Subcutaneous adipose tissue (tissue), 4 donors: Measurements from ENCODE around the gene ERC1. TPM values are rescaled to one million over a fixed set of nuclear protein-coding genes. Genes with fewer than 3 reads are reported as not detected.

Experiments
- total RNA-seq, 4 donors: library from RNA; depleted of rRNA; stranded (reverse); fragments of >200 nt; gene quantifications; one replicate each; pipeline ENCODE4 v1.1.0, GENCODE V29; 2016
- TF ChIP-seq, protein P1 (sequence below): fragments of 450-650 bp; IDR thresholded peaks from one replicate; pipeline ENCODE4 v1.5.1; 2016; ENCODE audit warnings: low read depth, mild to moderate bottlenecking, control low read depth, antibody characterized with exemption, moderate library complexity

The ERC1 gene
- total RNA-seq, 4 donors from 2014 or later, result 40.3 to 71.8 (median 62.3) TPM

- TF ChIP-seq, protein P1, sequence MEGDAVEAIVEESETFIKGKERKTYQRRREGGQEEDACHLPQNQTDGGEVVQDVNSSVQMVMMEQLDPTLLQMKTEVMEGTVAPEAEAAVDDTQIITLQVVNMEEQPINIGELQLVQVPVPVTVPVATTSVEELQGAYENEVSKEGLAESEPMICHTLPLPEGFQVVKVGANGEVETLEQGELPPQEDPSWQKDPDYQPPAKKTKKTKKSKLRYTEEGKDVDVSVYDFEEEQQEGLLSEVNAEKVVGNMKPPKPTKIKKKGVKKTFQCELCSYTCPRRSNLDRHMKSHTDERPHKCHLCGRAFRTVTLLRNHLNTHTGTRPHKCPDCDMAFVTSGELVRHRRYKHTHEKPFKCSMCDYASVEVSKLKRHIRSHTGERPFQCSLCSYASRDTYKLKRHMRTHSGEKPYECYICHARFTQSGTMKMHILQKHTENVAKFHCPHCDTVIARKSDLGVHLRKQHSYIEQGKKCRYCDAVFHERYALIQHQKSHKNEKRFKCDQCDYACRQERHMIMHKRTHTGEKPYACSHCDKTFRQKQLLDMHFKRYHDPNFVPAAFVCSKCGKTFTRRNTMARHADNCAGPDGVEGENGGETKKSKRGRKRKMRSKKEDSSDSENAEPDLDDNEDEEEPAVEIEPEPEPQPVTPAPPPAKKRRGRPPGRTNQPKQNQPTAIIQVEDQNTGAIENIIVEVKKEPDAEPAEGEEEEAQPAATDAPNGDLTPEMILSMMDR, result no peak
Measured at GRCh38 chr12:1434296-1434955, 443.4 kb downstream of the ERC1 start.

DNA sequence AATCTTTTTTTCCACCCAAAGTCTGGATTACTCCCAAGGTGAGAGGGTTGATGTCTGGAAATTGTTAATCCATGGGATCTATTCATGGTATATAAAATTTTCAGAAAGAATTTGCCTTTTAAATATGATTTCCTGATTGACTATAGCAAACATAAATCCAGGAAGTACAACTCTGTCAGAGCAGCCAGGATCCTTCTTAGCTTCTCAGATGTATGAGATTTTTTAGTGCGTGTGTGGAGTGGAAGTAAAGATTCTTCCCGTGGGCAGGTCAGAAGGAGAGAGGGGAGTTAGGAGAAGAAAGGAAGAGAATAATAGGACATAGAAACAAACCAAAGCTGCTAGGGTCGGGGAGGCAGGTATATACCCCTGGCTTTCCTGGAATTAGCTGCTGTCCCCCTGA is 444.0 kb downstream of the ERC1 start:
- TF ChIP-seq, protein P1, result no peak

- TF ChIP-seq, protein P1, result no peak
Measured at GRCh38 chr12:1435456-1435855, 444.4 kb downstream of the ERC1 start.

DNA sequence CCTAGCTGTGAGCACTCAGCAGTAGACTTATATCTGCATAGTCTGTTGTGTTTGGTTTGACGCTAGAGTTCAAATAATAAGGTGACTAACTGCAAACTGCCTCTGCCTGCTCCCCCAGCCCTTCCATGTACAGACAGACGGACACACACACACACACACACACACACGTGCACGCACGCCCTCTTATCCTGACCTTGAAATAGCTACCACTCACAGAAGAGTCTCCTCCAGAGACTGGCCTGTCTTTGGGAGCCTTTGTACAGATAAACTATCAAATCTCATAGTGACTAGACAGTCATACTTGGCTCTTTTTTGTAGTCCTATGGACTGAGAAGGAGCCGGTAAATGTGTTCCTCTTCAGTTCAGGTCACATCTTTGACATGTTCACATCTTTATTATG is 445.0 kb downstream of the ERC1 start:
- TF ChIP-seq, protein P1, result no peak

- TF ChIP-seq, protein P1, result no peak
Measured at GRCh38 chr12:1436981-1437380, 446.0 kb downstream of the ERC1 start.

- TF ChIP-seq, protein P1, result no peak
Measured at GRCh38 chr12:1439201-1439600, 448.2 kb downstream of the ERC1 start.

DNA sequence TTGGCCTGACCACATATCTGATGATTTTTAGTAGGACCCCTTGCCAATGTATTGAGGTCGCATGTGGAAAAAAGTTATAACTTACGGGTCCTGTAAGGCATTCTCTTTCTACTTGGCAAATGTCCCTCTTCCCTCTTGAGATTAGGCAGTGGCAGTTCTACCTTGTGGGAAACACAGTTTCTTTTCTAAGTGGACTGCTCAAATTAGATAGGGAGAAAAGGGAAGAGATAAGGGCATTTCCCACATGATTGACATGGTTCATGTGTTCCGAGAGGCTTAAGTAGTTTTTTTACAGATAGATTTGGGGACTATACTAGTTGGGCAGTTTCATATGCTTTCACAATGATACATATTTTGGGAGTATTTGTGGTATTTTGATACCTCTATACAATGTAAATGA is 448.7 kb downstream of the ERC1 start:
- TF ChIP-seq, protein P1, result no peak
